GM04504 (cell line): Measurements from ENCODE around the gene ATP6V1G1.
"Not testable (repeated sequence)": the region's sequence is repeated elsewhere in the genome, so short reads cannot be mapped to it uniquely, and the experiment has no call there.

ENCODE experiments used
- DNase-seq: peaks from one replicate; pipeline ENCODE4 v3.0.0-alpha.2; 2012; ENCODE audit warnings: low read depth

ATP6V1G1 gene

DNA sequence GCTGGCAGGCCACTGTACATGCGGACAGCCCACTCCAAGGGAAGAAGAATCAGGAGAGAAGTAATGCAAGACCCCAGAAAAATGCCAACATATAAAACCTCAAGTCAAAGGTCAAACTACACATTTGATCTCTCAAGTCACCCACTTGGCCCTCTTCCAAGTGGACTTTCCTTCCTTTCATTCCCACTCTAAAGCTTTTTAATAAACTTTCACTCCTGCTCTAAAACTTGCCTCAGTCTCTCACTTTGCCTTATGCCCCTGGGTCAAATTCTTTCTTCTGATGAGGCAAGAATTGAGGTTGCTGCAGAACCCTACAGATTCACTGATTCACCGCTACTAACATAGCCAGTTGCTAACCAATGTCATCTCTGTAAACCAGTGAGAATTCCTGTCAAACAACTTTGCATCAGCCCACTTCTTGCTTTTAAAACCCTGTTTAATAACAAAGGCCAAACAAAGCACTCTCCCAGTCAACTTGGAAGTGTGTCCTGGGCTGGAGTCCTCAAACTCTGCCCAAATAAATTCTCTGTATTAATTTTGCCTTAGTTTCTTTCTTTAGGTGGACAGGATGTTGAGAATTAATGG is 6.9 kb upstream of the ATP6V1G1 start:
- no peak for DNase-seq

DNA sequence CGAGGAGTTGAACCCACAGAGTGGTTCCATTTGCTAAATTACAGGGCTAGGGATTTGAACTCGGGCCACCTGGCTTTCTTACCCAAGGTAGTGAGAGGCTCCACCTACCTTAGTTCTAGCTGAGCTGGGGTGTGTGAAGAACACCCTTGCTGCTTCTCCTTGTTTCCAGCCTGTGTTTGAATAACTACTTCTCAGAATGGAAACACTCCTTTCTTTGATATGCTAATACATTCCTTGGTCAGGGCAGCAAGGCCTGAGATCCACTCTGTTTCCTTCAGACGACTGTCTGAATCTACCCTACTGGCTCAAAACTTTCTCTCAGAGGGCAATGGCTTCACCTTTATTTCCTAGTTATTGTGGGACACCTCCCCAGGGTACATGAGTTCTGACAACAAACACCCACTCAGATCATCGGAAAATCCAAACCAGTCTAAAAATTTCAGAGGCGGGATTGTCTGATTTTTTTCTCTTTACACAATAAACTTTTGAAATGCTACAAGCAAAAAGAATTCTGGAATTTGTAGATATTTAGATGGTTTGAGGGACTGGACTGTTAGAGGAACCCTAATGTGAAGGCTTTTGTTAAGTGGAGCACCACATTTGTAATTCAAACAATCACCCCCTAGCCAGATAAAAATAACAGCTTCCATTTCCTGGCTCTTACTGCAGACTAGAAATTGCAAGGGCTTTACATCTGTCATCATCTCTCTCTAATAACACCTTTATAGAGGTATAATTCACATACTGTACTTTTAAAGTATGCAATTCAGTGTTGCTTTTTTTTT is 4.0 kb upstream of the ATP6V1G1 start:
- DNase-seq = no peak

DNA sequence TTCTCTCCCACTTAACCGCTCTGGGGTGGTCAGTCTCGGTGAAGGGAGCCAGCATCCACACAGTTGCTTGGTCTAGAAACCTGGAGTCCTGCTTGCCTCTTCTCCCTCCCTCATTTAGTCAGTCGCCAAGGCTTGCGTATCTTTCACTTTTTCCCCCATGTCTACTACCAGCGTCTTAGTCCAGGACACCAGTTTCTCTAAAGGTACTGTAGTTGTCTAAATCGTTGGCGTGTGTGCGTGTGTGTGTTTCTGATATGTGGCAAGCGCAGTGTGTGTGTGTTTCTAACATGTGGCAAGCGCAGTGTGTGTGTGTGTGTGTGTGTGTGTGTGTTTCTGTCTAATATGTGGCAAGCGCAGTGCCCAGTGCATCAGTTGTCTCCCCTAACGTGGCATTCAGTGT is 641 bp downstream of the ATP6V1G1 start:
- no peak for DNase-seq

DNA sequence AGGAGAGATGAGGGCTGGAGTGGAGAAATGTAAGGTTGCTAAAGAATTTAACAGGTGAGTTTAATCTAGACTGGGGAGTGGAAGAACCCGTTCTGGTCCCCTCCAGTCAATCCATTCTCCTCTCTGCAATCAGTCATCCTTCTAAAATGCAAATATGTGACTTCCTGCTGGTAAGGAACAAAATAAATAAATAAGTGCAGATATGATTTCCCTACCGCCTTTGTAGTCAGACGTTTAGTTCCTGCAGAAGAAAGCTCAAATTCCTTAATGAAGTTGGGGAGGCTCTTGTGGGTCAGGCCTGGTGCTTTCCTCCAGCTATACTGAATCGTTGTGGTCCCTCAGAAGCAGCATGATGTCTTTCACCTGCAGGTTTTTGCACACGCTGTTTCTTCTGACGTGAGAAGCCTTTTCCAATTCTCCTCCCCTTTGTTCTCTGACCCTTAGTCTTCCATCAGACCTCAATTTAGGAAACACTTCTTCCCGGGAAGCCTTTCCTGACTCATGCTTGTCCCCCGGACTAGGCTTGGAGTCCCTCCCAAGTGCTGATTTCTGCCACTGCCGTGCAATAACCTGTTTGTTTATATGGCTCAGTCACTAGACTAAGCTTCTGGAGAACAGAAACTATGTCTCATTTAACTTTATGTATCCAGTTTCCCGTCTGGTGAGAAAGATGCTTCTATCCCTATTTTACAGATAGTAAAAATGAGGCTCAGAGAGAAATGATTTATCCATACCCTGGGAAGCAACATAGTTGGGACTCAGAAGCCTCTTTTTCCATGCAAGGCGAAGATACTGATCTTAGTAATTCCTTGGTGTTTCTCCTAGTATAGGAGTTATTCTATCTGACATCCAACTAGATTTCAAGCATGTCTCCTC is 1.3 kb downstream of the ATP6V1G1 start:
- no peak for DNase-seq

DNA sequence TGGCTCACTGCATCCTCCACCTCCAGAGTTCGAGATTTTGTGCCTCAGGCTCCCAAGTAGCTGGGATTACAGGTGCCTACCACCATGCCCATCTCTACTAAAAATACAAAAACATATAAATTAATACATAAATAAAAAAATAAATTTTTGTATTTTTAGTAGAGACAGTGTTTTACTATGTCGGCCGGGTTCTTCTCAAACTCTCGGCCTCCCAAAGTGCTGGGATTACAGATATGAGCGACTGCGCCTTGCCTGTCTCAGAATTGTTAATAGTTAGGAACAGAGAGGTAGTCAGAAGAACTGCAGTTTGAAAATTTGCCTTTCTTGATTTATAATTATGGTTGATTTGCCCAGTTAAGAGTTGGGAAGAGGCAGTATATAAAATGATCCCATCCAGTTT is 2.8 kb downstream of the ATP6V1G1 start:
- DNase-seq = no peak

DNA sequence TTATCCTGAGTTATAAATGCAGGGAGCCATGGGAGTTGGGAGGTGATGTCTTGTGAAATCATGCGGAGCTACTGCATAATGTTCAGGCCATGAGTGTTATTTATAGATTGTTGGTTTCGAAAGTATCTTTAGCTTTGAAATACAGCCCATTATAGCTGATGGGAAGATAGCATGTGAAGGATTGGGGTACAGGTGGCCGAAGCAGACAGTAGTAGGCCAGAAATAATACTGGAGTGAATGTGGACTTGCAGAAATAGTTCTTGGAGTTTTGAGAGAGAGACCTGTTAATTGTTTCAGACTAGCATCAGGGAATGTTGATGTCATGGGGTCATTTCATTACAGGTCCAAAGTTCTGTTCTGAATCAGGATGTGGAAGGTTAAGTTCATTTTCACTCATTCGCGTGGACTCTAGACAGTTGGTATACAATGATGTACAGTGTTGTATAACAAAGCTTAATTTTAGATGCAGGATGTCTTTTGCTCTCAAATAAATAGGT is 3.8 kb downstream of the ATP6V1G1 start:
- no peak for DNase-seq

DNA sequence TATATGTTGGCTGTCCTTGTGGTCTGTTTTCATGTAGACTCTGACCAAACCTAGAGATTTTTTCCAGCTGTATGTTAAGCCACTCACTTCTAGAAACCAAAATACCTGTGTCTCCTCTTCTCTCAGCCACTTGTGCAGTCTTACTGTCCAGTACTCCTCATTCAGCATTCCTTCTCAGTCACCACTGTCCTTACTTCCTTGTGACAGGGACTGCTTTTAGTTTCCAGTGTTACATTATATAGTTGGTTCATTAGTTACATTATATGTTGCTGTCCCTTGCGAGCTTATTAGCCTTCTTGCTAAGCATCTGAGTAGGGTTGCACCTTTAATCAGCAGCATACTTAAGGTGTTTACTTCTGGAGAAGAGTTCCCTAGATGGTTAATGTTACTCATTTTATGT is 4.3 kb downstream of the ATP6V1G1 start:
- DNase-seq = no peak

DNA sequence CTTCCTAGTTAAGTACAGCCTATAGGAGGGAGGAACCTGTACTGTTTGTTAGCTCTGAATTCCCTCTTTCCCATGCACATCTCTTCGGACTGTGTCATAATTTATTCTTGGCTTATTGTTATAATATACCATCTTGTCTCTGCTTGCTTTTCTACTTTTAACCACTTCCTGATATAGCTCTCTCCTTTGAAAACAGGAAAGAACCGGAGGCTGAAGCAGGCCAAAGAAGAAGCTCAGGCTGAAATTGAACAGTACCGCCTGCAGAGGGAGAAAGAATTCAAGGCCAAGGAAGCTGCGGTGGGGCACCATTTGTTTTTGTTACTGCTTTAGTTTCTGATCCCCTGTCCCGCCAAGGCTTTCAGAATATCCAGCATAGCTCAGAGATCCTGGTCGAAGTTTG is 4.8 kb downstream of the ATP6V1G1 start:
- DNase-seq = no peak

DNA sequence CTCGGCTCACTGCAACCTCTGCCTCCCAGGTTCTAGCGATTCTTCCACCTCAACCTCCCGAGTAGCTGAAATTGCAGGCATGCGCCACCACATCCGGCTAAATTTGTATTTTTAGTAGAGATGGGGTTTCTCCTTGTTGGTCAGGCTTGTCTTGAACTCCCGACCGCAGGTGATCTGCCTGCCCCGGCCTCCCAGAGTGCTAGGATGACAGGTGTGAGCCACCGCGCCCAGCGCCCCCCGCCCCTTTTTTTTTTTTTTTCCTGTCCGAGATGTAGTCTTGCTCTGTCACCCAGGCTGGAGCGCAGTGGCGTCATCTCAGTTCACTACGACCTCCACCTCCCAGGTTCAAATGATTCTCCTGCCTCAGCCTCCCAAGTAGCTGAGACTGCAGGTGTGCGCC is 6.6 kb downstream of the ATP6V1G1 start:
- DNase-seq = no peak

DNA sequence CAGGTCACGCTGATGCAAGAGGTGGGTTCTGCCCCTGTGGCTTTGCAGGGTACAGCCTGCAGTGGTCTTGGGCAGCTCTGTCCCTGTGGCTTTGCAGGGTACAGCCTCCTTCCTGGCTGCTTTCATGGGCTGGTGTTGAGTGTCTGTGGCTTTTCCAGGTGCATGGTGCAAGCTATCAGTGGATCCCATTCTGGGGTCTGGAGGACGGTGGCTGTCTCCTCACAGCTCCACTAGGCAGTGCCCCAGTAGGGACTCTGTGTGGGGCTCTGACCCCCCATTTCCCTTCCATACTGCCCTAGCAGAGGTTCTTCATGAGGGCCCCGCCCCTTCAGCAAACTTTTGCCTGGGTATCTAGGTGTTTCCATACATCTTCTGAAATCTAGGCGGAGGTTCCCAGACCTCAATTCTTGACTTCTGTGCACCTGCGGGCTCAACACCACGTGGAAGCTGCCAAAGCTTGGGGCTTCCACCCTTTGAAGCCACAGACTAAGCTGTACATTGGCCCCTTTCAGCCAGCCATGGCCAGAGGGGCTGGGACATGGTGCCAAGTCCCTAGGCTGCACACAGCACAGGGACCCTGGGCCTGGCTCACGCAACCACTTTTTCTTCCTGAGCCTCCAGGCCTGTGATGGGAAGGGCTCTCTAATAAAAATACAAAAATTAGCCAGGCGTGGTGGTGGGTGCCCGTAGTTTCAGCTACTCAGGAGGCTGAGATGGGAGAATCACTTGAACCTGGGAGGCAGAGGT is 13.1 kb downstream of the ATP6V1G1 start:
- not testable (repeated sequence) for DNase-seq

DNA sequence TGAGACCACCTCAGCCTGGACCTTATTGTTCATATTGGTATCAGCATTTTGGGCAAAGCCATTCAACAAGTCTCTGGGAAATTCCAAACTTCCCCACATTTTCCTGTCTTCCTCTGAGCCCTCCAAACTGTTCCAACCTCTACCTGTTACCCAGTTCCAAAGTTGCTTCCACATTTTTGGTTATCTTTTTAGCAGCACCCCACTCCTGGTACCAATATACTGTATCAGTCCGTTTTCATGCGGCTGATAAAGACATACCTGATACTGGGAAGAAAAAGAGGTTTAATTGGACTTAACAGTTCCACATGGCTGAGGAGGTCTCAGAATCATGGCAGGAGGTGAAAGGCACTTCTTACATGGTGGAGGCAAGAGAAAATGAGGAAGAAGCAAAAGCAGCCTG is 14.2 kb downstream of the ATP6V1G1 start:
- not testable (repeated sequence) for DNase-seq

DNA sequence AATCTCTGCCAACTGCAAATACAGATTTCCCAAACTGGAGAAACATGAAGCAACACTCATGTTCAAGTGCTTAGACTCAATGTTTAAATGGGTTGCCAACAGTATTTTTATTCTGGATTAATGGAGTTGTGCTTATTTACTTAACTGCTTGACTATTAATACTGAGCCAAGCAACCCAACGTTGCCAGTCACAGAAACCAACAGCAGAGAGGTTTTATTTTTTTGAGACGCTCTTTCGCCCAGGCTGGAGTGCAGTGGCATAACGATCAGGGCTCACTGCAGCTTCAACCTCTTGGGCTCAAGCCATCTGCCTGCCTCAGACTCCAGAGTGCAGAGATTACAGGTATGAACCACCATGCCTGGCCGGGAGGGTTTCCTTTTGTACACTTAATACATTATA is 15.1 kb downstream of the ATP6V1G1 start:
- no peak for DNase-seq

DNA sequence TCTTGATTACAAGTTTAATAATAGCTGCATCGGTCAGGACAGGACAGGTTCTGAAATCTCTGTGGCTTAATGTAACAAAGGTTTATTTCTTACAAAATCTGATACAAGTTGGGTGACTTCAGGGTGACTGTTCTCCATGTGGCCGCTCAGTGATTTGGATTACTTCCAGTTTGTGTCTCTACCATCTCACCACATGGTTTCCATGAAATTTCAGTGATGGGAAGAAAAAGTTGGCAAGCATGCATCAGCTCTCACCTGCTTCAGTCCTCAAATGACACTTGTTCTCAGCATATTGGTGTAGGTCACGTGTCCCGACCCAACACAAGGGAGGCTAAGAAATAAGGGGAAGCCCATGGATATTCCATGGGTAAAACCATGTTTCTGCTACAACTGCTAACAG is 15.7 kb downstream of the ATP6V1G1 start:
- no peak for DNase-seq

DNA sequence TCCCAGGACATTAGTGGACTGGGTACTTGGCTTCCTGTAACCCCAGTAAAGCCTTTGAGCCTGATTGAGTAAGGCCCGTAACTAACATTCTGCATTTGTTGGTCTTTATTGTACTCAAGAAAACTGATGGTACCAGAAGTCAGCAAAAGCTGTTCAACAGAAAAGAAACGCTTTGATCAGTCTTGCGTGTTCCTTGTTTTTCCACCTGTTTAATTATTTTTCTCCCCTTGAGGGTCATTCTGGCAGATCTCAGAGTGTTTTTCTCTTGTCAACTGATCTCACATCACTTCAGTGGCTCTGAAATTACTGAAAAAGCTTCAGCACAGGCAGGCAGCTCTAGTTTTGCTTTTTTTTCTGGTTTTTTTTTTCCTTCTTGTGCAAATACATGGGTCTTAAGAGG is 17.4 kb downstream of the ATP6V1G1 start:
- no peak for DNase-seq

DNA sequence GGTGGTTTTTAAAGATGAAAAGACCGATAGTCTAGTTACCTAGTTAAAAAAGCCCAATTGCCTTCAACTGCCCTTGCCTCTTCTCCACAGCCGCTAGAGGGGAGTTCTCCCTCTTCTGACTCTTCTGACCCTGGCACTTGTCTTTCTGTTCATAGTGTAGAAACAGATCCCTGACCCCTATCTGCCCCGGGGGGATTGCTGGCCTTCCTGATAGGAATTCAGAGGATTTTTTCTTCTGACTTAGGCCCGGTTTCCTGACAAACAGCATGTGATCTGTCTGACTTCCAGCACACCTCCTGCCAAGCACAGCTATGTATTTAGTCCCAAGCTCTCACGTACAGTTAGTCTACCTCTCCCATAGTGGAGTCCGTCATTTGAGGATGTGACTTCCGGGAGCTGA is 18.5 kb downstream of the ATP6V1G1 start:
- DNase-seq = no peak

DNA sequence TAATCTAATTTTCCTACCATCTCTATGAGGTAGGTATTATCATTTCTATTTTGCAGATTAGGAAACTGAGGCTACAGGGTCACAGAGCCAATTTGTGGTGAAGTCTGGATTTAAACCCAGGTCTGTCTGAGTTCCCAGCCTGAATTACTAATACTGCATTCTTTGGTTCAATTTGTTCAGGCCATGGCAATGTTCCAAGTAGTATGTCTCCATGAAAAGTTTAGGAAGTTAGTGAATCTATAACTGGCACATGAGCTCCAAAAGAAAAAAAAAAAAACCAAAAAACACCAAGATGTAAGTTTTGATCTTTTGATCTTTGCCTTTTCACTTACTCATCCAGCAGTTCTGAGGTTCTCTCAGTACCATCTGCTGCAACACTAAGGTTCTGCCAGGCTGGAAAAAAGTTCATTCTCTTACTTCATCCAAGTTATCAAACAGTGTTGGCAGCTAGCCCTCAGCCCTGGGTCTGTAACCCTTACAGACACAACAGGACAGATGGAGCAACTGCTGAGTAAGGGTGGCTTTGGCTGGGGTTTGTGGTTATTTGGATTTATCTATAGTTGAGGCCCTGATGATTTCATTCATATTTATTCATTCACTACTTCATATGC is 19.1 kb downstream of the ATP6V1G1 start:
- DNase-seq = peak; percentile 73

DNA sequence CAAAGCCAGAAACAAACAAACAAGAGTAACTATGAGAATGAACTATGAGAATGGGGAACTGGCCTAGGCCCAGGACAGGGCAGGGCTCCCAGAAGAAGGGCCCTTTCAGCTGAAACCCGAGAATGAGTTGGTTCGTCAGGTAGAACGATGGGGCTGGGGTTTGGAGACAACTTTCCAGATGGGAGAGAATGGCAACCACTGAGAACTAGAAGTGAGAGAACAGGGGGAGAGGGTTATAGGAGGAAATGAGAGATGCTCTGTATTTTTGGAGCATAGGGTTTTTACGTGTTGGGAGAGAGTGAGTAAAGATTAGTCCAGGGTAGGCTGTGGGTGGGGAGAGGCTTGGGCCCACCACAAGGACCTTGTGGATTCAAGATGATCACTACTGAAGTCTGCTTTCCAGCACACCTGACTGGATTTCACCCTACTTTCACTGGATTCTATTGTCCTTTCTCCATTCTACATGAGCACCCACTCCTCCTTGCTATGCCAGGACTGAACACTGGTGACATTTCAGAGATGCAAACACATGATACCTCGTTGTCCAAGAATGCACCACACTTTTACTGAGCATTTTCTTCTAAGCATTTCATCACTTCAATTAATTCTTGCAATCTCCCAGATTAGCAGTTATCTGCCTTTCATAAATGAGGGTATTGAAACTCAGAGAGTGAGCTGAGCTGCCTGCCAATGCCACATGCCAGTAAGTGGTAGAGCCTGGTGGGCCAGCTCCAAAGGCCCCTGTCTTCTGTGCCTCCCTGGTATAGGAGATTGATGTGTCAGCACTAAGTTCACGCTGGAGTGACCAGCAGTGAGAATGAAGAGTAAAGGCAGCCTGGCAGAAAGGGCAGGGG is 20.3 kb downstream of the ATP6V1G1 start:
- no peak for DNase-seq

DNA sequence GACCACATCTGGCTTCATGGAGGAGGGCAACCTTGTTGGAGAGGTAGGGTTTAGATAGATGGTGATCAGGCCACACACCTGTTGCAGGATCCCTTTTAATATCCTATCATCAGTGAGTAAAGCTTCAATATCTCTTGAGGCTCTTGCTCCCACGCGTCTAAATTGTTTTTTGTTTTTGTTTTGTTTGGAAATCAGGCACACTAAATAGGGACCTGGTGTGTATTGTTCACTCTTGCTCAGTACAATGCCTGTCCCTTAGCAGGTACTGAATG is 20.9 kb downstream of the ATP6V1G1 start:
- no peak for DNase-seq

DNA sequence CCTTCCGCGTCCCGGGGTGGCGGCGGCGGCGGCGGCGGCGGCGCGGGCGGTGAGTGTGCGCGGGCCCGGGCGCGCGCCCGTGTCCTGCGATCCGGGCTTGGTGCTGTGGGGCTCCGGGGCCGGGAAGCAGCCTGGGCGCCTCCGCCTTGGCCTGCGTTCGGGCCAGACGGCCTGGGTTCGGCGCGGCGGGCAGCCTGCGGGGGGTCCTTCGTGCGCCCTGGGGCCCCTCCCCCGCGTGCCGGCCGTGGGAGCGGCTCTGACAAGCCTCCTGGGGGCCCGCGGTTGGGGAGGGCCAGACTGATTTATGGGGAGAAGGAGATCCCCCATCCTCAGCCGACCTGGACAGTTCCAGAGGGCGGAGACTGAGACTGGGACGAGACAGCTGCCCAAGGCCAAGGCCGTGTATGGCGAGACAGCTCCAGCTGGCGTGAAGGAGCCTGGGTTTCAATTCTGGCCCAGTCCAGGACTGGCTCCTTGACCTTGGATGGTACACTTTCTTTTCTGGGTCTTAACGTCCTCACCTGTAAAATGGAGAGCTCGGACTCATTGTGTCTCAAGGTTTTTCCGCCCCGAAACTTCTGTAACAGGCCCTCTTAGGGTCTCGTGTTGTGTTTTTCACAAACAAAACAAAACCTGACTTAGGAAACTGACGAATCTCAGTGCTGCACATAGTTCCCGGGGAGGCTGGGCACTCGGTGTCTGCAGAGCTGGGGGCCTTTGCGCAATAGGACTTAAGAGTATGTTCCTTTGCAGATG is 24.1 kb downstream of the ATP6V1G1 start:
- DNase-seq = peak; percentile 41

DNA sequence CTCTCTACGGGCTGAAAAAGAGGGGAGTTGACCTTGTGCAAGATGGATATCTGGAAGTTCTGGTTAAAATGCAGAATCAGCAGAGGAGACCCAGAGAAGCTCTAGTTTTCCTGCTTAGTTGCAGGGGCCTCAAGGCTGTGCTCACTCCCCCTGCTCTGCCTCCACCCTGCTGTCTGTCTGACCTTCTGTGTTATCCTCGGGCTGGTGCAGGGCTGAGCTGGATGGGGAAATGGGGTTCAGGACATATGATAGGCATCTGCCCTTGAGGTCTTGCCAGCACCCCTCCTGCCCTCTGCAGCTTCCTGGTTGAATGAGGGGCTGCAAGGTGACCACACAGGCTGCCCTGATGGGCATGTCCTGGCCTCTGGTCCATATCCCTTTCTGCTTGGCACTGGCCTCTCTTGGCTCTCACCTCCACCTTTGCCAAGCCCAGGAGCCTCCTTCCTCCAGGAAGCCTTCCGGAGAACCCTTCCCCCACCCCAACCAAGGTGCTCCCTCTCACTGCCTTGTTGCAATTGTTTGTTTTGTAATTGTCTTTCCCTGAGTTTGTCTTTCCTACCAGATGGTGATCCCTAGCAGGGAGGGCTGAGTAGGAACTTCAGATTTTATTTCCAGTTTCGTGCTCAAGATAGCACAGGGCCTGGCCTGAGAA is 24.8 kb downstream of the ATP6V1G1 start:
- no peak for DNase-seq
